ENCODE data around the gene TTC8. TPM values are rescaled to one million over a fixed set of nuclear protein-coding genes. Genes with fewer than 3 reads are reported as not detected.

Gene TTC8
- total RNA-seq, 4 donors from 2014 or later = 14.7 to 60.2 (median 17.0) TPM

GRCh38 chr14:88790501-88791251 lies 33.8 kb upstream of the TTC8 start:
- TF ChIP-seq CTCF (IDR thresholded peaks at IDR 0.05) = no peak
- no peaks in the 10 kb centered on the region for H3K36me3 ChIP-seq
- WGBS, 2 donors (ENCODE audit: low coverage in 1 of 2) = 69 to 82% methylated on average over 4 to 5 of the region's 5 CpGs
- no peak overlapping the region for H3K4me3 ChIP-seq
- no peak overlapping the region for H3K27ac ChIP-seq
- no peak for DNase-seq
- intact Hi-C loops (cut with DNase I; ENCODE audit: low total_unique reads) = no loop called here
- H3K4me1 ChIP-seq = peaks cover 6 to 16% (median 14%) of the 10 kb centered on the region in 4 donors
- H3K9me3 ChIP-seq = no peaks in the 10 kb centered on the region
- H3K27me3 ChIP-seq = peaks cover 9% of the 10 kb centered on the region
- in situ Hi-C loops (cut with MboI; ENCODE audit: low pct_ligation_motif_present in 1 of 4, low pct_unique_long_range_greater_than_20kb in 1 of 4, low sequenced_read_pairs in 3 of 4) = no loop called here

- Histone ChIP-seq H3K4me1 (peaks cover 6 to 16% (median 14%) of the 10 kb centered on the region in 4 donors), H3K27me3 (peaks cover 9% of the 10 kb centered on the region), H3K27ac (no peak overlapping the region), H3K9me3 (no peaks in the 10 kb centered on the region), H3K4me3 (peak overlapping the region in 1 of 4 donors; percentile 58), H3K36me3 (no peaks in the 10 kb centered on the region)
- TF ChIP-seq CTCF (IDR thresholded peaks at IDR 0.05) = no peak
- TF ChIP-seq POLR2AphosphoS5 (IDR thresholded peaks at IDR 0.05) = no peak
- TF ChIP-seq EP300 (IDR thresholded peaks at IDR 0.05; ENCODE audit: low read depth) = no peak
- no peak for TF ChIP-seq POLR2A (IDR thresholded peaks at IDR 0.05)
- in situ Hi-C loops (cut with MboI; ENCODE audit: low pct_ligation_motif_present in 1 of 4, low pct_unique_long_range_greater_than_20kb in 1 of 4, low sequenced_read_pairs in 3 of 4) = no loop called here
- DNase-seq = no peak
- WGBS, 2 donors (ENCODE audit: low coverage in 1 of 2) = 44 to 59% methylated on average over 3 of the region's 3 CpGs
- intact Hi-C loops (cut with DNase I; ENCODE audit: low total_unique reads) = no loop called here
Observed at GRCh38 chr14:88791252-88791621, 33.2 kb upstream of the TTC8 start.

- 0 to 1% methylated on average over 17 to 52 of the region's 52 CpGs for WGBS, 2 donors (ENCODE audit: low coverage in 1 of 2)
- Histone ChIP-seq H3K9me3 (no peaks in the 10 kb centered on the region), H3K27me3 (peaks cover 9% of the 10 kb centered on the region), H3K27ac (peak overlapping the region; percentile 74 to 87 (median 84)), H3K4me3 (peak overlapping the region; percentile 57 to 72 (median 64)), H3K36me3 (no peaks in the 10 kb centered on the region), H3K4me1 (peaks cover 6 to 16% (median 14%) of the 10 kb centered on the region in 4 donors)
- in situ Hi-C loops (cut with MboI; ENCODE audit: low pct_ligation_motif_present in 1 of 4, low pct_unique_long_range_greater_than_20kb in 1 of 4, low sequenced_read_pairs in 3 of 4) (no loop called here), intact Hi-C loops (cut with DNase I; ENCODE audit: low total_unique reads) (no loop called here)
- DNase-seq = peak; percentile 25
- TF ChIP-seq POLR2AphosphoS5 (IDR thresholded peaks at IDR 0.05) (no peak), EP300 (IDR thresholded peaks at IDR 0.05; ENCODE audit: low read depth) (no peak), CTCF (IDR thresholded peaks at IDR 0.05) (no peak), POLR2A (IDR thresholded peaks at IDR 0.05) (no peak)
Observed at GRCh38 chr14:88791629-88792472, 32.6 kb upstream of the TTC8 start.

- no peaks in the 10 kb centered on the region for H3K36me3 ChIP-seq
- intact Hi-C loops (cut with DNase I; ENCODE audit: low total_unique reads) (no loop called here), in situ Hi-C loops (cut with MboI; ENCODE audit: low pct_ligation_motif_present in 1 of 4, low pct_unique_long_range_greater_than_20kb in 1 of 4, low sequenced_read_pairs in 3 of 4) (no loop called here)
- H3K27ac ChIP-seq = peak within 1 kb of the TSS; percentile 74 to 87 (median 84)
- peak within 1 kb of the TSS; percentile 57 to 76 (median 65) for H3K4me3 ChIP-seq
- WGBS, 2 donors (ENCODE audit: low coverage in 1 of 2) = 1% methylated on average over 74 of the region's 111 CpGs; no CpG with 5 or more reads in 1 of the 2 donors
- H3K4me1 ChIP-seq = peaks cover 6 to 16% (median 14%) of the 10 kb centered on the region in 4 donors
- DNase-seq = peak; percentile 89
- H3K27me3 ChIP-seq = peaks cover 9% of the 10 kb centered on the region
- no peaks in the 10 kb centered on the region for H3K9me3 ChIP-seq
- TF ChIP-seq EP300 (IDR thresholded peaks at IDR 0.05; ENCODE audit: low read depth) (no peak), CTCF (IDR thresholded peaks at IDR 0.05) (peak in 4 of 5 experiments; percentile 45 to 75 (median 61)), POLR2AphosphoS5 (IDR thresholded peaks at IDR 0.05) (peak in 2 of 3 donors; percentile 9 to 14), POLR2A (IDR thresholded peaks at IDR 0.05) (no peak)
Observed at GRCh38 chr14:88792473-88793258, 31.8 kb upstream of the TTC8 start, which contains the start of gene EML5. EML5 (minus strand) TSS chr14:88792953; CDS start chr14:88792503, 450 bp downstream.

Data from transverse colon (tissue), 4 donors.